GM12875 (cell line): Measurements from ENCODE around the gene ELAVL4.

Source experiments
- H3K4me3 ChIP-seq: one replicate; pipeline ENCODE4 v1.5.1; 2011; ENCODE audit warnings: low read depth, low read length, control low read depth
- CTCF ChIP-seq: IDR thresholded peaks from 2 replicates; pipeline ENCODE4 v1.5.1; 2011; ENCODE audit warnings: low read depth, mild to moderate bottlenecking, control low read depth, inconsistent platforms, low read length, moderate library complexity, borderline replicate concordance; ENCODE audit not compliant: insufficient read depth

The ELAVL4 gene

GRCh38 chr1:50105433-50105832 is 3.3 kb upstream of the ELAVL4 start:
- H3K4me3 ChIP-seq: no peak overlapping the region
- TF ChIP-seq CTCF: 0 out of 2 replicates have a peak, but pooled peaks have one; percentile 9

GRCh38 chr1:50106095-50106761 is 2.5 kb upstream of the ELAVL4 start:
- no peak overlapping the region for H3K4me3 ChIP-seq

GRCh38 chr1:50109116-50109515 is 396 bp downstream of the ELAVL4 start:
- no peak for TF ChIP-seq CTCF
- no peak overlapping the region for H3K4me3 ChIP-seq

More at GRCh38 chr1:50106095-50106761, 2.5 kb upstream of the ELAVL4 start:
- no peak for TF ChIP-seq CTCF

GRCh38 chr1:50109647-50110075 is 941 bp downstream of the ELAVL4 start:
- no peak for TF ChIP-seq CTCF

GRCh38 chr1:50110151-50110550 is 1.4 kb downstream of the ELAVL4 start:
- H3K4me3 ChIP-seq: no peak overlapping the region
- TF ChIP-seq CTCF: no peak

More at GRCh38 chr1:50109647-50110075, 941 bp downstream of the ELAVL4 start:
- H3K4me3 ChIP-seq: no peak overlapping the region

GRCh38 chr1:50110656-50111055 is 1.9 kb downstream of the ELAVL4 start:
- no peak for TF ChIP-seq CTCF
- no peak overlapping the region for H3K4me3 ChIP-seq

- no peak overlapping the region for H3K4me3 ChIP-seq
- TF ChIP-seq CTCF: no peak
Measured at GRCh38 chr1:50111503-50111902, 2.8 kb downstream of the ELAVL4 start.
